ENCODE data around the gene KATNAL1. TPM values are rescaled to one million over a fixed set of nuclear protein-coding genes. Genes with fewer than 3 reads are reported as not detected.

KATNAL1 gene
- total and polyA plus RNA-seq, 2 of the 4 experiments (the other 2 are of a cell fraction), result 6.9 to 16.8 TPM

GRCh38 chr13:30355384-30355699, 48.0 kb upstream of the KATNAL1 start:
- Histone ChIP-seq H2AK5ac (ENCODE audit: low read depth, low read length) (no peak overlapping the region), H3K9me1 (ENCODE audit: insufficient read depth, low read length) (no peaks in the 10 kb centered on the region), H4K8ac (ENCODE audit: low read depth in 2 of 2, low read length in 2 of 2) (no peak overlapping the region), H3K18ac (ENCODE audit: low read depth, low read length) (no peak overlapping the region), H4K91ac (ENCODE audit: insufficient read depth, low read depth, low read length) (no peak overlapping the region), H2BK5ac (ENCODE audit: low read depth, low read length, poor library complexity, severe bottlenecking) (no peak overlapping the region), H2AK9ac (replicated peaks; ENCODE audit: low read depth, low read length, poor library complexity) (no peak overlapping the region), H3K27me3 (ENCODE audit: control insufficient read depth, insufficient read depth, low read length) (no peaks in the 10 kb centered on the region), H3K9ac (ENCODE audit: low read depth, low read length) (no peak overlapping the region), H2BK20ac (ENCODE audit: low read depth, low read length) (no peak overlapping the region), H3K4me1 (ENCODE audit: control insufficient read depth, insufficient read depth, low read length) (no peaks in the 10 kb centered on the region), H3K9me3 (ENCODE audit: control insufficient read depth, insufficient read depth, low read length) (peaks cover 8% of the 10 kb centered on the region), H3K27ac (ENCODE audit: insufficient read depth, low read length) (no peak overlapping the region), H3K23ac (ENCODE audit: low read depth, low read length) (no peak overlapping the region), H3K4ac (ENCODE audit: low read depth, low read length) (no peak overlapping the region), H3K79me1 (ENCODE audit: low read depth in 1 of 2, low read length in 2 of 2) (no peaks in the 10 kb centered on the region), H3K4me2 (ENCODE audit: low read depth, low read length) (no peak overlapping the region), H2AFZ (replicated peaks; ENCODE audit: low read length, poor library complexity) (no peak overlapping the region), H2BK120ac (ENCODE audit: low read depth, low read length) (no peak overlapping the region), H3K14ac (replicated peaks; ENCODE audit: low read depth, low read length) (no peak overlapping the region), H3K56ac (ENCODE audit: extremely low read depth, insufficient read depth, low read length) (no peak overlapping the region), H3K36me3 (ENCODE audit: control insufficient read depth, insufficient read depth, low read length) (no peaks in the 10 kb centered on the region), H4K20me1 (ENCODE audit: insufficient read depth, low read length) (no peaks in the 10 kb centered on the region), H3K4me3 (ENCODE audit: insufficient read depth, low read depth, low read length) (no peak overlapping the region), H2BK15ac (ENCODE audit: low read depth, low read length) (no peak overlapping the region), H4K5ac (ENCODE audit: low read depth, low read length) (no peak overlapping the region)
- ATAC-seq (ENCODE audit: low read depth) (0 out of 2 replicates have a peak, but pooled peaks have one; percentile 32), DNase-seq (no peak)
- WGBS, 2 experiments (ENCODE audit: extremely low coverage in 2 of 2, insufficient read length in 1 of 2), result no CpG with 5 or more reads among the region's 7 CpGs
- CTCF ChIA-PET, result no interaction called here
- intact Hi-C loops (cut with micrococcal nuclease) (no loop called here), in situ Hi-C loops (cut with MboI; ENCODE audit: low sequenced_read_pairs) (no loop called here), dilution Hi-C loops (cut with HindIII; ENCODE audit: low sequenced_read_pairs, unreplicated experiment) (no loop called here)
- TF ChIP-seq SMC3 (IDR thresholded peaks at IDR 0.05; ENCODE audit: low read depth, low read length) (no peak; the same call in 1 of the 2 replicates), RAD21 (IDR thresholded peaks at IDR 0.05; ENCODE audit: low read length) (peak; percentile 33; the same call in 1 of the 2 replicates), CTCF (conservative IDR thresholded peaks at IDR 0.05; ENCODE audit: low read depth, low read length) (peak; percentile 23; the same call in 1 of the 2 replicates)
- BruUV-seq (replicated peaks), result no TSS peak
- POLR2A ChIA-PET (ENCODE audit: unreplicated experiment), result no interaction called here

Data from IMR-90 (cell line).